Retinal pigment epithelial cell (primary cell): ENCODE measurements around the gene TYRP1.

Experiments used
- DNase-seq: peaks from one replicate; pipeline ENCODE4 v3.0.0-alpha.2; 2010; ENCODE audit warnings: low read depth
- H3K4me3 ChIP-seq: 2 replicates; pipeline ENCODE4 v1.5.1; 2011; ENCODE audit warnings: mild to moderate bottlenecking, low read length, control low read depth, moderate library complexity
- TF ChIP-seq, protein P1 (sequence below): conservative IDR thresholded peaks from 2 replicates; pipeline ENCODE4 v1.5.1; 2011; ENCODE audit warnings: low read depth, low read length, control low read depth, inconsistent platforms

Gene TYRP1

DNA sequence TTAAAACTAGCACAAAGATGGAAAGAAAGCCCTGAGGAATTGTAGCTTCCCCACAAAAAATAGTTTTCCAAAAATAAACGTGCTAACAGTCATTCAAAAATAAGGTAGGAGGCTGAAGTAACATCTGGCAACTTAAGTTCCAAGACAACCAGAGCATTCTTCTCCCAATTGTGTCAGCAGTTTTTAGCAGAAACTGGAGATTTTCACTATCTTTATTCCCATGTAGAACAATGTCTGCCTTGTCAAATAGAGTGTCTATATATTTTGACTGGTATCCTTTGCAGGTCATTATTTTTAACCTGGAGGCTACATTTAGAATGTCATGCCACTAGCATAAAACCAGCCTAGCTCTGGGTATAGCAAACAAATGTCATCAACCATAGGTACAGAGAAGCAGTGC lies 10.8 kb downstream of the TYRP1 start:
- TF ChIP-seq, protein P1, sequence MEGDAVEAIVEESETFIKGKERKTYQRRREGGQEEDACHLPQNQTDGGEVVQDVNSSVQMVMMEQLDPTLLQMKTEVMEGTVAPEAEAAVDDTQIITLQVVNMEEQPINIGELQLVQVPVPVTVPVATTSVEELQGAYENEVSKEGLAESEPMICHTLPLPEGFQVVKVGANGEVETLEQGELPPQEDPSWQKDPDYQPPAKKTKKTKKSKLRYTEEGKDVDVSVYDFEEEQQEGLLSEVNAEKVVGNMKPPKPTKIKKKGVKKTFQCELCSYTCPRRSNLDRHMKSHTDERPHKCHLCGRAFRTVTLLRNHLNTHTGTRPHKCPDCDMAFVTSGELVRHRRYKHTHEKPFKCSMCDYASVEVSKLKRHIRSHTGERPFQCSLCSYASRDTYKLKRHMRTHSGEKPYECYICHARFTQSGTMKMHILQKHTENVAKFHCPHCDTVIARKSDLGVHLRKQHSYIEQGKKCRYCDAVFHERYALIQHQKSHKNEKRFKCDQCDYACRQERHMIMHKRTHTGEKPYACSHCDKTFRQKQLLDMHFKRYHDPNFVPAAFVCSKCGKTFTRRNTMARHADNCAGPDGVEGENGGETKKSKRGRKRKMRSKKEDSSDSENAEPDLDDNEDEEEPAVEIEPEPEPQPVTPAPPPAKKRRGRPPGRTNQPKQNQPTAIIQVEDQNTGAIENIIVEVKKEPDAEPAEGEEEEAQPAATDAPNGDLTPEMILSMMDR: no peak
- DNase-seq: no peak
- H3K4me3 ChIP-seq: no peak overlapping the region

DNA sequence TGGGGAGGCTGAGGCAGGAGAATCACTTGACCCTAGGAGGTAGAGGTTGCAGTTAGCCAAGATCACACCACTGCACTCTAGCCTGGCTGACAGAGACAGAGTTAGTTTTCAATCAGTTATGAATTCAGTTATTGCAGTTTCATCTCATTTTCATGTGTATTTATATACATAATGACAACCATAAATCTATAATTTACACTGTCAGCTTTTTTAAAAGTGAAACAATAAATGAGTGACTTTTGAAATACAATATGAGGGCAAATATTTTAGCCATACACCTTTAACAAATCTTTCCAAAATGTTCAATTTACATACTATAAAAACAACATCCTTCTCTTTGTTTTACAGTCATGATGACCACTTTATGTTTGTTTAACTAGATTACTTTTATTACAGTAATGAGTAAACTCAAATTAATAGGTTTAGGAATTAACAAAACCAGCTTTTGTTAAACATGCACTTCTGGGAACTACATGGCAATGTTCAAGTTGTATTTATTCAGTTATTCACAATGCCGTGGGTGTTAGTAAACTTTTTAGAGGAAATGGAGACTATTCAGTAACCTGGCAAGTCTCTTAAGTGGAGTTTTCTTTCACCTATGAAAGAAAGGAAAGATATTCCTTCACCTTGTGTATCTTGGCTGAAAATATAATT lies 12.7 kb downstream of the TYRP1 start:
- no peak overlapping the region for H3K4me3 ChIP-seq
- no peak for DNase-seq
- TF ChIP-seq, protein P1: no peak

DNA sequence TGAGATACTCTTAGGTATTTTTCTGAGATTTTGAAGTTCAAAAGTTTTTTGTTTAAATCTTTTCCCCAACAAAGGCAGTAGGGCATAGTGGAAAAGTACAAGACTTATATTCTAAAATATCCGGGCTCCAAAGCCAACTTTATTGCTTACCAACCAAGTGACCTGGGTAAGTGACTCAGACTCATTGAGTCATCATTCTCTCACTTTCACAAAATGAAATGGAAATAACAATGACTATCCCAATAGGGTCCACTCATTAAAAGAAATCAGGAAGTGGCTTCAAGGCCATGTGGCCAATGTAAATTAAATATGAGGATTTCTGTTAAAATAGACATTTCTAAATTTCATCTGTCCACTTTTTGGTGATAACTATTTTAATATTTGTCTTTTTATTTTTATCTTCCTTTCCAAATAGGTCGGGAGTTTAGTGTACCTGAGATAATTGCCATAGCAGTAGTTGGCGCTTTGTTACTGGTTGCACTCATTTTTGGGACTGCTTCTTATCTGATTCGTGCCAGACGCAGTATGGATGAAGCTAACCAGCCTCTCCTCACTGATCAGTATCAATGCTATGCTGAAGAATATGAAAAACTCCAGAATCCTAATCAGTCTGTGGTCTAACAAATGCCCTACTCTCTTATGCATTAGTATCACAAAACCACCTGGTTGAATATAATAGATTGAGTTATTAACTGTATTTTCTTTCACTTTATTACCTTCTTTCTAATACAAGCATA lies 15.5 kb downstream of the TYRP1 start:
- H3K4me3 ChIP-seq: no peak overlapping the region
- DNase-seq: no peak
- TF ChIP-seq, protein P1: no peak

DNA sequence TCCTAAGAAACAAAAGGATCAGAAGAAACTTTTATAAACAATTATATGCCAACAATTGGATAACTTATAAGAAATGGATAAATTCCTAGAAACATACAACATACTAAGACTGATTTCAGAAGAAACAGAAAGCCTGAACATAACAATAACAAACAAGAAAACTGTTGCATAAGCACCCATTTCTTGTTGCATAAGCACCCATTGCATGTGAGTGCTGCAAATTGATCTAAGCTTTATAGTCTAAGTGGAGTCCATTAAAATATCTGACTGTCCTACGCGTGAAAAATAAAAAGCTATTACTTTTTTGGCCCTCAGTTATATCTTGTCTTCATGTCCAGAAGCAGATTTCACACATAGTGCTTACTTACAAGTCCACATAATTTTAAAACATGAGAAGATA lies 19.3 kb downstream of the TYRP1 start:
- TF ChIP-seq, protein P1: no peak
- H3K4me3 ChIP-seq: no peak overlapping the region
- DNase-seq: no peak

DNA sequence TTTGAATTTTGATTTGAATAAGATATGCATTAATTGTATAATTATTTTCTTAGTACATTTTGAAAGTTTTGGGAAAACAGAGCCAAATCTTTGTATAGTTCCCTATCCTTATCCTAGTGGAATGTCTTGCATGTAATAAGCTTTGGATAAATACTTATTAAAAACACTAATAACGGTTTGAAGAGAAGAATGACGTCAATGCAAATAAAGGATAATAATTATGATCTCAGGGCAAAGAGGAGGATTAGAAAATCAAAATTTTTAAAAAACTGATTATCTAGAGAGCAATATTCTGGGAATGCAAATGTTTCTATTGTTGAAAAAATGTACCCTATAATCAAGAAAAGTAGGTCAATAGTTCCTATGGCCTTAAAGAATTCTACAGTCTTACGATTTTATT lies 22.1 kb downstream of the TYRP1 start:
- TF ChIP-seq, protein P1: no peak
- H3K4me3 ChIP-seq: no peak overlapping the region
- no peak for DNase-seq

DNA sequence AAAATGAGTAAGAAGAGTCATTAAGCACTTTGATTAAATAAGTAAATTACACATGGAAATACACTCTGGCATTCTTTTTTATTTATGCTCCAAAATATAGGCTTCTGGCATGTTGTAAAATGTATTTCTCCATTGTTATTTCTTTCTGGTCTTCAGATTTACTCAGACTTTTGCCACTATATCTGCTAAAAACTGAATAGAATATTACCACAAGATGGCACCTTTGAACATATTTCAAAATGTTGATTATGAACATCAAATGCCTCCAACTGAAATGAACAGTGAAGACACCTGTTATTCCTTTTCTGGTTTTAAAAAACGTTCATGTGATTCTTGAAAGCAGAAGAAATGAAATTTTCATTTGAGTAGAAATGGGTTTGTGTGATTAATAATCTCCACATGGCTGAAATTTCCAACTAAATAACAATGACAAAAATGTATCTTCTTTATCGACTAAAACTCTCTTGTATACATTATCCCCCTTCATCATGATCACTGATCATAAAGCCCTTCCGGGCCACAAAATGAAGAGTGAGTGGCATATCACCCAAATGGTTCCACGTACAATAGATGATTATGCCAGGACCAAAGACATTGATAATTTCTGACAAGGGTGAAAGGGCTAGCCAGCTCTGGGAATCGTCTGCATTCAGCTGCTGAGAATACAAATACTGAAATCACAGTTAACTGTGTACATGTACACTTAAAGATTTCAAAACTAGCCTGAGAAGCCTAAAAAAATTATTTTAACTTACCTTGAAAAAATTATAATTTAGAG lies 23.8 kb downstream of the TYRP1 start:
- no peak for DNase-seq
- TF ChIP-seq, protein P1: no peak
- H3K4me3 ChIP-seq: no peak overlapping the region
